Measurements from ENCODE around the gene MACROD2.

Gene MACROD2

DNA sequence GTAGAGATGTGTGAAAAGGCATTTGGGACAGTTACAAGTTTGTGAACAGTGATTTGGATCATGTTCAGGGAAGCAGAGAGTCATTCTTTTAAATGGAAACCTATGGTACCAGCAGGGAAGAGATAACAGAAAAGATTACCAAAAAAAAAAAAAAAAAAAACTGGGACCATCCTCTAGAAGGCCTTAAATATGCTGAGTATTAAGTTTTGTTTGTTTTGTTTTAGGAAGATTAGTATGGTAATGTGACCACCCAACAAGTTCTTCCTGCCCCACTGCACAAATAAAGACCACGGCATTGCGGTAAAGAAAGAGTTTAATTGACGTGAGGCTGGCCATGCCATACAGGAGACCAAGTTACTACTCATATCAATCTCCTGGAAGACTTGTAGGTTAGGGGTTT lies 1631.8 kb downstream of the MACROD2 start (continued):
- TF ChIP-seq ZNF623 (tag by site-specific recombination; IDR thresholded peaks at IDR 0.05): no peak
- no peak for TF ChIP-seq ZNF354C (tag by site-specific recombination; IDR thresholded peaks at IDR 0.05; ENCODE audit: borderline replicate concordance, low read depth)
- TF ChIP-seq ZNF10 (tag by site-specific recombination; IDR thresholded peaks at IDR 0.05): no peak

DNA sequence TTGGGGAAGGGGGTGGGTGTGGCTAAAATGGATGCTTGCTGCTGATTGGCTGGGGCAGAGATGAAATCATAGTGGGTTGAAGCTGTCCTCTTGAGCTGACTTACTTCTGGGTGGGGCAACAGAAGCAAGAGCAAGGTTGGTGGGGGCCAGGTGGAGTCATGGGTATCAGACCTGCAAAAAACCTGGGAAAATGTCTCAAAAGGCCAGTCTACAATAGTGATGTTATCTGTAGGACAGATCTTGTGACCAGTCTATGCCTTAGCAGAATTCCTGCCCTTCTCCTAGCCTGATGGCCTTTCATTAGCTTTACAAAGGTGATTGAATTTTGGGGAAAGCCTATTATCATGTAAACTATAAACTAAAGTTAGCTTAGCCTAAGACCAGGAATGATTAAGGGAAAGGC lies 1632.2 kb downstream of the MACROD2 start:
- Histone ChIP-seq H3K4me1 (ENCODE audit: control insufficient read depth, insufficient read depth, low read length) (no peaks in the 10 kb centered on the region), H3K36me3 (ENCODE audit: control insufficient read depth in 2 of 2, insufficient read depth in 1 of 2, low read length in 2 of 2) (no peaks in the 10 kb centered on the region), H3K27ac (ENCODE audit: extremely low read depth, low read depth, low read length) (no peak overlapping the region), H3K9me3 (ENCODE audit: control insufficient read depth, insufficient read depth, low read depth, low read length) (no peaks in the 10 kb centered on the region), H3K4me3 (ENCODE audit: low read depth, low read length) (no peak overlapping the region)
- ChIA-PET POLR2A (no interaction called here), CTCF (no interaction called here)
- TF ChIP-seq ZNF544 (tag by site-specific recombination; IDR thresholded peaks at IDR 0.05) (no peak), GLIS2 (tag by site-specific recombination; IDR thresholded peaks at IDR 0.05) (no peak), GLIS1 (tag by site-specific recombination; IDR thresholded peaks at IDR 0.05) (no peak), ZNF837 (tag by site-specific recombination; IDR thresholded peaks at IDR 0.05) (no peak), ZNF473 (tag by site-specific recombination; IDR thresholded peaks at IDR 0.05) (no peak), MYNN (tag by site-specific recombination; IDR thresholded peaks at IDR 0.05; ENCODE audit: borderline replicate concordance) (no peak), ZNF449 (tag by site-specific recombination; IDR thresholded peaks at IDR 0.05) (no peak), ZNF175 (tag by site-specific recombination; IDR thresholded peaks at IDR 0.05) (no peak), ZNF266 (tag by site-specific recombination; IDR thresholded peaks at IDR 0.05; ENCODE audit: low read depth) (no peak)
- TF ChIP-seq, protein P1, sequence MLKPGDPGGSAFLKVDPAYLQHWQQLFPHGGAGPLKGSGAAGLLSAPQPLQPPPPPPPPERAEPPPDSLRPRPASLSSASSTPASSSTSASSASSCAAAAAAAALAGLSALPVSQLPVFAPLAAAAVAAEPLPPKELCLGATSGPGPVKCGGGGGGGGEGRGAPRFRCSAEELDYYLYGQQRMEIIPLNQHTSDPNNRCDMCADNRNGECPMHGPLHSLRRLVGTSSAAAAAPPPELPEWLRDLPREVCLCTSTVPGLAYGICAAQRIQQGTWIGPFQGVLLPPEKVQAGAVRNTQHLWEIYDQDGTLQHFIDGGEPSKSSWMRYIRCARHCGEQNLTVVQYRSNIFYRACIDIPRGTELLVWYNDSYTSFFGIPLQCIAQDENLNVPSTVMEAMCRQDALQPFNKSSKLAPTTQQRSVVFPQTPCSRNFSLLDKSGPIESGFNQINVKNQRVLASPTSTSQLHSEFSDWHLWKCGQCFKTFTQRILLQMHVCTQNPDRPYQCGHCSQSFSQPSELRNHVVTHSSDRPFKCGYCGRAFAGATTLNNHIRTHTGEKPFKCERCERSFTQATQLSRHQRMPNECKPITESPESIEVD (tag by site-specific recombination; IDR thresholded peaks at IDR 0.05): no peak
- TF ChIP-seq, protein P2, sequence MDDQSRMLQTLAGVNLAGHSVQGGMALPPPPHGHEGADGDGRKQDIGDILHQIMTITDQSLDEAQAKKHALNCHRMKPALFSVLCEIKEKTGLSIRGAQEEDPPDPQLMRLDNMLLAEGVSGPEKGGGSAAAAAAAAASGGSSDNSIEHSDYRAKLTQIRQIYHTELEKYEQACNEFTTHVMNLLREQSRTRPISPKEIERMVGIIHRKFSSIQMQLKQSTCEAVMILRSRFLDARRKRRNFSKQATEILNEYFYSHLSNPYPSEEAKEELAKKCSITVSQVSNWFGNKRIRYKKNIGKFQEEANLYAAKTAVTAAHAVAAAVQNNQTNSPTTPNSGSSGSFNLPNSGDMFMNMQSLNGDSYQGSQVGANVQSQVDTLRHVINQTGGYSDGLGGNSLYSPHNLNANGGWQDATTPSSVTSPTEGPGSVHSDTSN (CRISPR knock-in tag; IDR thresholded peaks at IDR 0.05): no peak

- POLR2A ChIA-PET: no interaction called here
- CTCF ChIA-PET: no interaction called here
- H3K27ac ChIP-seq (ENCODE audit: extremely low read depth, low read depth, low read length): no peak overlapping the region
- no peaks in the 10 kb centered on the region for H3K4me1 ChIP-seq (ENCODE audit: control insufficient read depth, insufficient read depth, low read length)
- no peaks in the 10 kb centered on the region for H3K36me3 ChIP-seq (ENCODE audit: control insufficient read depth in 2 of 2, insufficient read depth in 1 of 2, low read length in 2 of 2)
- no peak overlapping the region for H3K4me3 ChIP-seq (ENCODE audit: low read depth, low read length)
- no peaks in the 10 kb centered on the region for H3K9me3 ChIP-seq (ENCODE audit: control insufficient read depth, insufficient read depth, low read depth, low read length)
- TF ChIP-seq ZBTB7A (tag by site-specific recombination; IDR thresholded peaks at IDR 0.05; ENCODE audit: low read depth) (no peak), BCL11A (tag by site-specific recombination; IDR thresholded peaks at IDR 0.05; ENCODE audit: low read depth) (no peak), ZNF169 (tag by site-specific recombination; IDR thresholded peaks at IDR 0.05) (no peak), ZNF791 (tag by site-specific recombination; IDR thresholded peaks at IDR 0.05) (no peak), ZNF140 (tag by site-specific recombination; IDR thresholded peaks at IDR 0.05) (no peak), TSHZ1 (tag by site-specific recombination; IDR thresholded peaks at IDR 0.05; ENCODE audit: borderline replicate concordance) (no peak), ZNF514 (tag by site-specific recombination; IDR thresholded peaks at IDR 0.05) (no peak), ZNF404 (tag by site-specific recombination; IDR thresholded peaks at IDR 0.05) (no peak), RBAK (tag by site-specific recombination; IDR thresholded peaks at IDR 0.05) (no peak), MZF1 (tag by site-specific recombination; IDR thresholded peaks at IDR 0.05; ENCODE audit: borderline replicate concordance) (no peak), ZNF416 (tag by site-specific recombination; IDR thresholded peaks at IDR 0.05) (no peak), SP3 (tag by site-specific recombination; IDR thresholded peaks at IDR 0.05) (no peak)
- TF ChIP-seq, protein P3, sequence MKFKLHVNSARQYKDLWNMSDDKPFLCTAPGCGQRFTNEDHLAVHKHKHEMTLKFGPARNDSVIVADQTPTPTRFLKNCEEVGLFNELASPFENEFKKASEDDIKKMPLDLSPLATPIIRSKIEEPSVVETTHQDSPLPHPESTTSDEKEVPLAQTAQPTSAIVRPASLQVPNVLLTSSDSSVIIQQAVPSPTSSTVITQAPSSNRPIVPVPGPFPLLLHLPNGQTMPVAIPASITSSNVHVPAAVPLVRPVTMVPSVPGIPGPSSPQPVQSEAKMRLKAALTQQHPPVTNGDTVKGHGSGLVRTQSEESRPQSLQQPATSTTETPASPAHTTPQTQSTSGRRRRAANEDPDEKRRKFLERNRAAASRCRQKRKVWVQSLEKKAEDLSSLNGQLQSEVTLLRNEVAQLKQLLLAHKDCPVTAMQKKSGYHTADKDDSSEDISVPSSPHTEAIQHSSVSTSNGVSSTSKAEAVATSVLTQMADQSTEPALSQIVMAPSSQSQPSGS (tag by site-specific recombination; IDR thresholded peaks at IDR 0.05; ENCODE audit: low read depth): no peak
These were observed 1633.6 kb downstream of the MACROD2 start for GRCh38 chr20:15628851-15629353.
